AG04450 (cell line): ENCODE data around the gene RHOBTB3. TPM values are rescaled to one million over a fixed set of nuclear protein-coding genes. Genes with fewer than 3 reads are reported as not detected.

Experiments
- CTCF ChIA-PET: fragments of 300-600, 350-600 bp; formaldehyde crosslinking; extraction: SDS; loops from one replicate; lab custom pipeline; 2022; ENCODE audit warnings: antibody characterized with exemption, inconsistent platforms; lab: Charles Lee
- POLR2A ChIA-PET: fragments of 350-600 bp; formaldehyde crosslinking; extraction: SDS; loops from one replicate; lab custom pipeline; 2021; ENCODE audit warnings: antibody characterized with exemption, inconsistent platforms; lab: Yijun Ruan, JAX
- DNase-seq: peaks from one replicate; pipeline ENCODE4 v3.0.0-alpha.2; 2011; ENCODE audit warnings: low read depth, low spot score
- H3K27ac ChIP-seq: one replicate; pipeline ENCODE4 v1.5.1; 2012; ENCODE audit warnings: low read depth, low read length, control low read depth
- H3K27me3 ChIP-seq: one replicate; pipeline ENCODE4 v1.6.0; 2012; ENCODE audit warnings: low read length; ENCODE audit not compliant: control insufficient read depth, insufficient read depth
- H3K4me3 ChIP-seq: 2 replicates; pipeline ENCODE4 v1.5.1; 2011; ENCODE audit warnings: mild to moderate bottlenecking, low read depth, low read length, control low read depth
- H3K9me3 ChIP-seq: 2 replicates; pipeline ENCODE4 v1.5.1; 2012; ENCODE audit warnings: low read length; ENCODE audit not compliant: control insufficient read depth, insufficient read depth
- CTCF ChIP-seq: IDR thresholded peaks from 2 replicates; pipeline ENCODE4 v1.5.1; 2011; ENCODE audit warnings: low read depth, low read length, control low read depth, inconsistent platforms
- polyA plus RNA-seq: library from polyadenylated mRNA; depleted of rRNA; stranded (reverse); fragments of >200 nt; gene quantifications from 2 replicates; pipeline ENCODE4 v1.2.3, GENCODE V29; 2011

RHOBTB3 gene
- polyA plus RNA-seq, 1 experiment = 360 TPM

- Histone ChIP-seq H3K9me3 (no peaks in the 10 kb centered on the region), H3K27ac (peak within 1 kb of the TSS; percentile 100), H3K4me3 (peak within 1 kb of the TSS; percentile 94), H3K27me3 (no peaks in the 10 kb centered on the region)
- POLR2A ChIA-PET = interaction anchor here (0.6 to 2.3 kb wide), 16 partner anchors 10 to 176 kb away, joined by 3 to 12 read pairs (median 5); partner anchors contain the start of genes RFESD and RHOBTB3
- DNase-seq = peak; percentile 59
- TF ChIP-seq CTCF = no peak
- CTCF ChIA-PET = interaction anchor here (0.6 to 2.0 kb wide), 3 partner anchors 37 to 513 kb away, joined by 3 to 13 read pairs (median 3); no protein-coding TSS in a partner anchor
These were observed 91.5 kb downstream of the RHOBTB3 start, which contains the start of gene GLRX for GRCh38 chr5:95822542-95823181. GLRX (minus strand) TSS chr5:95822726; CDS start chr5:95822662, 64 bp downstream.

- Histone ChIP-seq H3K4me3 (peak overlapping the region; percentile 94), H3K27ac (peak overlapping the region; percentile 100), H3K27me3 (no peaks in the 10 kb centered on the region), H3K9me3 (no peaks in the 10 kb centered on the region; the same call in 1 of the 2 replicates)
- DNase-seq = no peak
- ChIA-PET POLR2A (interaction anchor here (0.6 to 2.3 kb wide), 17 partner anchors 11 to 177 kb away, joined by 3 to 12 read pairs (median 5); partner anchors contain the start of genes RFESD and RHOBTB3), CTCF (interaction anchor here (0.6 to 2.0 kb wide), 4 partner anchors 23 to 50 kb away, joined by 3 to 13 read pairs (median 6); no protein-coding TSS in a partner anchor)
- TF ChIP-seq CTCF = no peak
These were observed 92.1 kb downstream of the RHOBTB3 start for GRCh38 chr5:95823218-95823737.

- no peak for TF ChIP-seq CTCF
- ChIA-PET POLR2A (interaction anchor here (0.9 to 2.3 kb wide), 8 partner anchors 11 to 177 kb away, joined by 4 to 12 read pairs (median 6); partner anchors contain the start of genes RFESD and RHOBTB3), CTCF (interaction anchor here (0.6 to 2.0 kb wide), 5 partner anchors 10 to 51 kb away, joined by 3 to 13 read pairs (median 3); no protein-coding TSS in a partner anchor)
- Histone ChIP-seq H3K27ac (peak overlapping the region; percentile 100), H3K9me3 (no peaks in the 10 kb centered on the region; the same call in 1 of the 2 replicates), H3K27me3 (no peaks in the 10 kb centered on the region), H3K4me3 (peak overlapping the region; percentile 94; the same call in 1 of the 2 replicates)
- peak; percentile 89 for DNase-seq
These were observed 92.8 kb downstream of the RHOBTB3 start for GRCh38 chr5:95823738-95824609.

- DNase-seq = no peak
- H3K27ac ChIP-seq = peak overlapping the region; percentile 100
- TF ChIP-seq CTCF = no peak
- ChIA-PET CTCF (interaction anchor here (1.6 kb wide), 1 partner anchor 22 kb away, joined by 8 read pairs; no protein-coding TSS in a partner anchor), POLR2A (no interaction called here)
- H3K9me3 ChIP-seq = no peaks in the 10 kb centered on the region; the same call in 1 of the 2 replicates
- no peak overlapping the region for H3K4me3 ChIP-seq
- no peaks in the 10 kb centered on the region for H3K27me3 ChIP-seq
These were observed 93.6 kb downstream of the RHOBTB3 start for GRCh38 chr5:95824747-95825146.
